H1 (cell line): ENCODE data around the gene SLC28A2. TPM values are rescaled to one million over a fixed set of nuclear protein-coding genes. Genes with fewer than 3 reads are reported as not detected.

Experiments used
- CTCF ChIA-PET: fragments of 300-600 bp; sonication (Branson Sonifier 250); formaldehyde crosslinking; loops from one replicate; lab custom pipeline; 2021; ENCODE audit not compliant: partially characterized antibody; lab: Charles Lee
- POLR2A ChIA-PET: fragments of 300-600 bp; sonication (Branson Sonifier 250); formaldehyde crosslinking; loops from one replicate; lab custom pipeline; 2021; ENCODE audit warnings: inconsistent platforms; ENCODE audit not compliant: partially characterized antibody; lab: Charles Lee
- DNase-seq, 2 experiments: peaks; one replicate each; pipeline versions ENCODE4 v3.0.0 to v3.0.0-alpha.2; 2010 to 2022; ENCODE audit warnings: low spot score in 2 of 2, low read depth in 1 of 2, mixed read lengths in 1 of 2
- FAIRE-seq: peaks from 2 replicates; lab custom pipeline; 2011; peaks lifted over from hg19 to GRCh38; lab: Jason Lieb, UNC
- H2AFZ ChIP-seq: 2 replicates; pipeline ENCODE4 v1.8.1; 2012; ENCODE audit warnings: low read length, inconsistent platforms
- H2AK5ac ChIP-seq: 2 replicates; pipeline ENCODE4 v1.6.1; 2013; ENCODE audit warnings: low read depth, low read length
- H2BK120ac ChIP-seq: replicated peaks from 2 replicates; pipeline ENCODE3; 2013; ENCODE audit warnings: low read depth, low read length, inconsistent platforms
- H2BK12ac ChIP-seq: 2 replicates; pipeline ENCODE4 v1.6.1; 2013; ENCODE audit warnings: low read depth, low read length
- H2BK15ac ChIP-seq: 2 replicates; pipeline ENCODE4 v1.6.1; 2013; ENCODE audit warnings: low read length
- H2BK20ac ChIP-seq: 2 replicates; pipeline ENCODE4 v1.6.1; 2013; ENCODE audit warnings: low read length
- H2BK5ac ChIP-seq: 2 replicates; pipeline ENCODE4 v1.6.1; 2013; ENCODE audit warnings: low read depth, low read length
- H3K14ac ChIP-seq: 2 replicates; pipeline ENCODE4 v1.6.1; 2013; ENCODE audit warnings: inconsistent platforms; ENCODE audit not compliant: insufficient read length
- H3K18ac ChIP-seq: 2 replicates; pipeline ENCODE4 v1.6.1; 2013; ENCODE audit warnings: low read length; ENCODE audit errors: extremely low read depth
- H3K23ac ChIP-seq: 2 replicates; pipeline ENCODE4 v1.6.1; 2013; ENCODE audit warnings: inconsistent platforms; ENCODE audit not compliant: insufficient read length
- H3K23me2 ChIP-seq: 2 replicates; pipeline ENCODE4 v1.6.1; 2013; ENCODE audit warnings: low read depth, low read length
- H3K27ac ChIP-seq: 2 replicates; pipeline ENCODE4 v1.6.1; 2011; ENCODE audit warnings: low read depth, low read length, inconsistent platforms
- H3K27me3 ChIP-seq, 4 experiments: replicated peaks in 1 of 4; 1 replicate in 1 of 4; 2 replicates in 3 of 4; pipeline versions ENCODE4 v1.6.1 to v1.8.1; 2011 to 2013; ENCODE audit warnings: low read length in 3 of 4, mild to moderate bottlenecking in 3 of 4, inconsistent platforms in 2 of 4, mixed read lengths in 2 of 4, moderate library complexity in 1 of 4; ENCODE audit not compliant: control insufficient read depth in 3 of 4, insufficient read depth in 3 of 4; ENCODE audit errors: extremely low read depth in 1 of 4
- H3K36me3 ChIP-seq, 4 experiments: 2 replicates each; pipeline versions ENCODE4 v1.6.1 to v1.8.1; 2011 to 2013; ENCODE audit warnings: mild to moderate bottlenecking in 4 of 4, low read length in 3 of 4, moderate library complexity in 2 of 4, control low read depth in 1 of 4, inconsistent platforms in 1 of 4; ENCODE audit not compliant: insufficient read depth in 4 of 4, control insufficient read depth in 2 of 4
- H3K4ac ChIP-seq: replicated peaks from 2 replicates; pipeline ENCODE3; 2013; ENCODE audit warnings: low read length, low read depth, mixed read lengths, inconsistent platforms; ENCODE audit not compliant: insufficient read length
- H3K4me1 ChIP-seq, 4 experiments: replicated peaks in 1 of 4; 1 replicate in 1 of 4; 2 replicates in 3 of 4; pipeline versions ENCODE4 v1.6.1 to v1.8.1; 2011 to 2013; ENCODE audit warnings: low read length in 3 of 4, inconsistent platforms in 2 of 4, mixed read lengths in 1 of 4; ENCODE audit not compliant: insufficient read depth in 4 of 4, control insufficient read depth in 3 of 4
- H3K4me2 ChIP-seq, 2 experiments: 2 replicates each; pipeline versions ENCODE4 v1.6.1 to v1.8.1; 2011 to 2013; ENCODE audit warnings: low read depth in 2 of 2, low read length in 2 of 2, control low read depth in 1 of 2, inconsistent platforms in 1 of 2, mild to moderate bottlenecking in 1 of 2; ENCODE audit not compliant: insufficient read depth in 1 of 2
- H3K4me3 ChIP-seq, 4 experiments: fragments of 200-600, 300-600 bp in 1 of 4; sonication (generic), shearing (Covaris generic), sonication (Bioruptor Twin) in 1 of 4; 2 replicates each; pipeline versions ENCODE4 v1.5.1 to v1.8.1; 2011 to 2016; ENCODE audit warnings: low read length in 4 of 4, low read depth in 3 of 4, control low read depth in 2 of 4, inconsistent platforms in 2 of 4, mild to moderate bottlenecking in 2 of 4, mixed read lengths in 1 of 4, moderate library complexity in 1 of 4; ENCODE audit not compliant: insufficient read depth in 2 of 4; ENCODE audit errors: extremely low read depth in 1 of 4
- H3K56ac ChIP-seq: replicated peaks from 2 replicates; pipeline ENCODE3; 2013; ENCODE audit warnings: low read depth, mild to moderate bottlenecking, mixed read lengths, low read length, inconsistent platforms; ENCODE audit not compliant: insufficient read length
- H3K79me1 ChIP-seq: 2 replicates; pipeline ENCODE4 v1.6.1; 2013; ENCODE audit warnings: low read depth, low read length, control low read depth
- H3K79me2 ChIP-seq, 2 experiments: 2 replicates each; pipeline versions ENCODE4 v1.6.1 to v1.8.1; 2012 to 2013; ENCODE audit warnings: low read length in 2 of 2, mild to moderate bottlenecking in 2 of 2, inconsistent platforms in 1 of 2; ENCODE audit not compliant: insufficient read depth in 2 of 2, control insufficient read depth in 1 of 2
- H3K9ac ChIP-seq, 4 experiments: replicated peaks in 1 of 4; 1 replicate in 1 of 4; 2 replicates in 3 of 4; pipeline versions ENCODE4 v1.6.1 to v1.8.1; 2011 to 2013; ENCODE audit warnings: low read depth in 3 of 4, low read length in 3 of 4, control low read depth in 2 of 4, mild to moderate bottlenecking in 2 of 4, moderate library complexity in 2 of 4, inconsistent platforms in 1 of 4; ENCODE audit errors: extremely low read depth in 1 of 4
- H3K9me3 ChIP-seq, 2 experiments: 2 replicates each; pipeline versions ENCODE4 v1.6.1 to v1.8.1; 2012 to 2013; ENCODE audit warnings: mild to moderate bottlenecking in 2 of 2, moderate library complexity in 2 of 2, control low read depth in 1 of 2, inconsistent platforms in 1 of 2, low read depth in 1 of 2, low read length in 1 of 2, mixed read lengths in 1 of 2; ENCODE audit not compliant: insufficient read depth in 2 of 2
- H4K20me1 ChIP-seq, 2 experiments: replicated peaks in 1 of 2; 2 replicates each; pipeline versions ENCODE3 to v1.8.1; 2011 to 2013; ENCODE audit warnings: inconsistent platforms in 2 of 2, low read length in 2 of 2, mild to moderate bottlenecking in 1 of 2; ENCODE audit not compliant: insufficient read depth in 2 of 2, control insufficient read depth in 1 of 2
- H4K5ac ChIP-seq: 2 replicates; pipeline ENCODE4 v1.6.1; 2013; ENCODE audit warnings: low read length, low read depth, mixed read lengths, inconsistent platforms; ENCODE audit not compliant: insufficient read length
- H4K8ac ChIP-seq: 2 replicates; pipeline ENCODE4 v1.8.0; 2013; ENCODE audit warnings: mild to moderate bottlenecking, moderate library complexity, low read length, inconsistent platforms; ENCODE audit not compliant: insufficient read depth; ENCODE audit errors: extremely low read depth
- H4K91ac ChIP-seq: replicated peaks from 2 replicates; pipeline ENCODE3; 2013; ENCODE audit warnings: low read length, mixed read lengths, inconsistent platforms; ENCODE audit not compliant: insufficient read length
- BRCA1 ChIP-seq: IDR thresholded peaks from 2 replicates; pipeline ENCODE4 v1.6.1; 2012; ENCODE audit warnings: low read depth, low read length, improper control_type of control experiment
- CEBPB ChIP-seq: IDR thresholded peaks from 2 replicates; pipeline ENCODE4 v1.6.1; 2012; ENCODE audit warnings: low read depth, low read length
- CREB1 ChIP-seq: IDR thresholded peaks from 2 replicates; pipeline ENCODE4 v1.6.1; 2012; ENCODE audit warnings: inconsistent platforms
- GABPA ChIP-seq: IDR thresholded peaks from 2 replicates; pipeline ENCODE4 v1.6.1; 2011; ENCODE audit warnings: mild to moderate bottlenecking, low read length, moderate library complexity, borderline replicate concordance; ENCODE audit not compliant: insufficient read depth
- KDM5A ChIP-seq: fragments of 200-600 bp; IDR thresholded peaks from 2 replicates; pipeline ENCODE4 v1.7.1; 2012; ENCODE audit warnings: mild to moderate bottlenecking, low read length, inconsistent platforms, mixed read lengths
- NRF1 ChIP-seq: IDR thresholded peaks from 2 replicates; pipeline ENCODE4 v1.6.1; 2011; ENCODE audit warnings: mild to moderate bottlenecking, low read depth, low read length, improper control_type of control experiment
- POU5F1 ChIP-seq: IDR thresholded peaks from 2 replicates; pipeline ENCODE4 v1.6.1; 2011; ENCODE audit warnings: low read depth, mild to moderate bottlenecking, low read length, moderate library complexity
- RAD21 ChIP-seq, 2 experiments: IDR thresholded peaks in 1 of 2; conservative IDR thresholded peaks in 1 of 2; 2 replicates each; pipeline ENCODE4 v1.6.1; 2011; ENCODE audit warnings: low read depth in 2 of 2, low read length in 2 of 2, improper control_type of control experiment in 1 of 2, inconsistent platforms in 1 of 2, mild to moderate bottlenecking in 1 of 2, moderate library complexity in 1 of 2
- TBP ChIP-seq: IDR thresholded peaks from 2 replicates; pipeline ENCODE4 v1.6.1; 2011; ENCODE audit warnings: low read depth, low read length, improper control_type of control experiment
- TCF12 ChIP-seq: IDR thresholded peaks from 2 replicates; pipeline ENCODE4 v1.6.1; 2011; ENCODE audit warnings: low read depth, mild to moderate bottlenecking, low read length
- WGBS, 2 experiments: shearing (Covaris generic) in 1 of 2; methylation state at CpG; one replicate each; pipeline versions ENCODE4 v1.1.6 to v1.1.7; 2013 to 2015; ENCODE audit warnings: low lambda C conversion rate in 2 of 2, mixed read lengths in 2 of 2, inconsistent platforms in 1 of 2, low coverage in 1 of 2, missing lambda C conversion rate in 1 of 2; ENCODE audit not compliant: insufficient replicate concordance in 2 of 2, insufficient coverage in 1 of 2, insufficient read length in 1 of 2; ENCODE audit errors: extremely low coverage in 1 of 2, missing lambda C conversion rate in 1 of 2; 5-methylcytosine and 5-hydroxymethylcytosine counted together
- polyA plus RNA-seq, 7 experiments: library from polyadenylated mRNA; depleted of rRNA in 3 of 7; stranded (reverse) in 5 of 7; unstranded in 2 of 7; fragments of >200 nt in 5 of 7; fragments of 200-250 nt in 2 of 7; gene quantifications; 1 replicate in 5 of 7; 2 replicates in 1 of 7; 4 replicates in 1 of 7; pipeline versions ENCODE4 v1.2.1 to v1.2.3, GENCODE V29; 2011 to 2013; ENCODE audit warnings: missing spikeins in 2 of 7, mixed read lengths in 2 of 7
- total RNA-seq: library from RNA; stranded (reverse); fragmentation: NEBNext Ultra II Directional; extraction: Animal tissue kit (Norgen Biotek cat#: 25700); gene quantifications from 2 replicates; pipeline ENCODE4 v1.2.1, GENCODE V29; 2021

The SLC28A2 gene
- total and polyA plus RNA-seq, 2 of the 8 experiments (the other 6 are each of a cell fraction or from before 2014, with no cell fraction given) = 0.11 TPM; not detected in 1

DNA sequence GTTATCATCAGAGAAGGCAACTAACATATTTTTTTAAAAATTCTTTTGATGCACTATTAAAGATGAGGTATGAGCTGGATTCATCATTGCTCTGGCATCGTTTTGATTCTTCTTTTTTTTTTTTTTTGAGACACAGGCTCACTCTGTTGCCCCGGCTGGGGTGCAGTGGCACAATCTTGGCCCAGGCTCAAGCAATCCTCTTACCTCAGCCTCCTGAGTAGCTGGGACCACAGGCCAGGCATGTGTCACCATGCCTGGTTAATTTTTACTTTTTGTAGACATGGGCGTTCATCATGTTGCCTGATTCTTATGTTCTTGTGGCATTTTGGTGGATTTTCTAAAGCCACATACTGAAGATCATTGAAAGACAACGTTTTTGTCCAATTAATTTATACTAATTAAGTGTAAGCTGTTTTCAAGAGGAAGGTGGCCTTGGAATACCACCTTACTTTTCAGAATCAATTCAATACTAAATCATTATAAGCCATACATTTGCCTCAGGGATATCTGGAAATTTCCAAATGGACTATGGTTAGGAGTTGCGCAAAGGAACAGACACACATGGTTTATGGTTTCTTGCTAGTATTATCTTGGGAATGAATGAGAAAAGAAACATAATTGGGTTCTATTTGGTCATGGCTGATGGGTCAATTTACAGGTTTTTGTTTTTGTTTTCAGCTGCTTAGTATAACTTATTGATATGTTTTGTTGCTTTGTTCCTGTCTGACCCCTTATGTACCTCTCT is 22.8 kb downstream of the SLC28A2 start:
- no peaks in the 10 kb centered on the region for H3K9me3 ChIP-seq
- H3K4me2 ChIP-seq = no peak overlapping the region
- no peaks in the 10 kb centered on the region for H3K36me3 ChIP-seq
- H2BK120ac ChIP-seq = no peak overlapping the region
- H4K20me1 ChIP-seq = no peaks in the 10 kb centered on the region
- no peaks in the 10 kb centered on the region; a peak in 1 of 7 replicates for H3K4me1 ChIP-seq
- H4K5ac ChIP-seq = no peak overlapping the region
- no peaks in the 10 kb centered on the region; the same call in 1 of the 2 replicates for H3K23me2 ChIP-seq
- H3K9ac ChIP-seq = no peak overlapping the region
- H2BK15ac ChIP-seq = no peak overlapping the region
- no peak overlapping the region for H2AK5ac ChIP-seq
- ChIA-PET POLR2A (no interaction called here), CTCF (interaction anchor here (0.9 to 2.1 kb wide), 6 partner anchors 16 to 112 kb away, joined by 3 to 14 read pairs (median 4); no protein-coding TSS in a partner anchor)
- FAIRE-seq (no peak), DNase-seq (no peak)
- no peak overlapping the region for H2BK20ac ChIP-seq
- H3K79me1 ChIP-seq = no peaks in the 10 kb centered on the region; the same call in 1 of the 2 replicates
- no peak overlapping the region for H2BK12ac ChIP-seq
- H3K27me3 ChIP-seq = no peaks in the 10 kb centered on the region
- H4K91ac ChIP-seq = no peak overlapping the region
- no peak overlapping the region for H3K14ac ChIP-seq
- no peak overlapping the region for H3K23ac ChIP-seq
- no peak overlapping the region for H2AFZ ChIP-seq
- no peaks in the 10 kb centered on the region for H3K79me2 ChIP-seq
- H4K8ac ChIP-seq = no peak overlapping the region
- no peak overlapping the region for H3K4me3 ChIP-seq
- no peak overlapping the region for H2BK5ac ChIP-seq
- H3K27ac ChIP-seq = no peak overlapping the region
- no peak overlapping the region for H3K4ac ChIP-seq
- no peak overlapping the region for H3K18ac ChIP-seq
- WGBS, 2 experiments = 82% methylated on average over 5 of the region's 5 CpGs; no CpG with 5 or more reads in 1 of the 2 experiments
- H3K56ac ChIP-seq = no peak overlapping the region
- TF ChIP-seq TBP = no peak
- no peak for TF ChIP-seq RAD21 (IDR thresholded peaks at IDR 0.05 in 1 of 2, conservative IDR thresholded peaks at IDR 0.05 in 1 of 2; ENCODE audit: low read depth in 2 of 2, low read length in 2 of 2)
- TF ChIP-seq CEBPB = no peak
- TF ChIP-seq TCF12 = no peak
- TF ChIP-seq BRCA1 = no peak
- no peak for TF ChIP-seq NRF1
- TF ChIP-seq KDM5A = no peak
- no peak for TF ChIP-seq POU5F1
- no peak for TF ChIP-seq CREB1
- TF ChIP-seq GABPA = no peak
